ENCODE results near the gene CHRM5.
A peak's percentile ranks its signal among the peaks of the same experiment; 100 is the strongest.

CHRM5 gene

GRCh38 chr15:34070003-34070402 is 101.7 kb downstream of the CHRM5 start:
- H3K27ac ChIP-seq = no peak overlapping the region
- no peak for TF ChIP-seq CTCF (IDR thresholded peaks at IDR 0.05)
- no peak for TF ChIP-seq ZFX (IDR thresholded peaks at IDR 0.05; ENCODE audit: borderline replicate concordance)

- no peak for TF ChIP-seq ZFX (IDR thresholded peaks at IDR 0.05; ENCODE audit: borderline replicate concordance)
- TF ChIP-seq CTCF (IDR thresholded peaks at IDR 0.05) = no peak
Measured at GRCh38 chr15:34076785-34077184, 108.5 kb downstream of the CHRM5 start.

GRCh38 chr15:34078900-34079299 is 110.6 kb downstream of the CHRM5 start:
- TF ChIP-seq CTCF (IDR thresholded peaks at IDR 0.05) (no peak), ZFX (IDR thresholded peaks at IDR 0.05; ENCODE audit: borderline replicate concordance) (no peak)
- H3K27ac ChIP-seq = no peak overlapping the region

More at GRCh38 chr15:34076785-34077184, 108.5 kb downstream of the CHRM5 start:
- no peak overlapping the region for H3K27ac ChIP-seq

DNA sequence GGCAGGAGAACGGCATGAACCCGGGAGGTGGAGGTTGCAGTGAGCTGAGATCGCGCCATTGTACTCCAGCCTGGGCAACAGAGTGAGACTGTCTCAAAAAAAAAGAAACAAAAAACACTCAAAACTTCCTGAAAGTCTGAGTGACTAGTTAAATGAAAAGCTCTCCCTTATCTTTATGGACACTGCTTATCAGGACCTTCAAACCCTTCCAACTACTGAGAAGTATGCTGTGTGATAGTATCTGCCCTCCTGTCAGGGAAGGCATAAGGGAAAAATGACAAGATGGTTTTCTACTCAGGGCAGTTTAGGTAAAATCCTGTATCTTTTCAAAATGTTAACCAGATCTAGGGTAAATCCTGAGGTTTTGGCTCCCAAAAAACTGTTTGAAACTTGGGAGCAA is 111.6 kb downstream of the CHRM5 start:
- H3K27ac ChIP-seq = no peak overlapping the region
- no peak for TF ChIP-seq ZFX (IDR thresholded peaks at IDR 0.05; ENCODE audit: borderline replicate concordance)
- TF ChIP-seq CTCF (IDR thresholded peaks at IDR 0.05) = no peak

- H3K27ac ChIP-seq = no peak overlapping the region
- no peak for TF ChIP-seq ZFX (IDR thresholded peaks at IDR 0.05; ENCODE audit: borderline replicate concordance)
Measured at GRCh38 chr15:34084086-34084485, 115.8 kb downstream of the CHRM5 start.

- H3K27ac ChIP-seq = no peak overlapping the region
- TF ChIP-seq CTCF (IDR thresholded peaks at IDR 0.05) (no peak), ZFX (IDR thresholded peaks at IDR 0.05; ENCODE audit: borderline replicate concordance) (no peak)
Measured at GRCh38 chr15:34085746-34086145, 117.4 kb downstream of the CHRM5 start.

GRCh38 chr15:34099914-34100313 is 131.6 kb downstream of the CHRM5 start:
- no peak for TF ChIP-seq ZFX (IDR thresholded peaks at IDR 0.05; ENCODE audit: borderline replicate concordance)
- no peak overlapping the region for H3K27ac ChIP-seq

DNA sequence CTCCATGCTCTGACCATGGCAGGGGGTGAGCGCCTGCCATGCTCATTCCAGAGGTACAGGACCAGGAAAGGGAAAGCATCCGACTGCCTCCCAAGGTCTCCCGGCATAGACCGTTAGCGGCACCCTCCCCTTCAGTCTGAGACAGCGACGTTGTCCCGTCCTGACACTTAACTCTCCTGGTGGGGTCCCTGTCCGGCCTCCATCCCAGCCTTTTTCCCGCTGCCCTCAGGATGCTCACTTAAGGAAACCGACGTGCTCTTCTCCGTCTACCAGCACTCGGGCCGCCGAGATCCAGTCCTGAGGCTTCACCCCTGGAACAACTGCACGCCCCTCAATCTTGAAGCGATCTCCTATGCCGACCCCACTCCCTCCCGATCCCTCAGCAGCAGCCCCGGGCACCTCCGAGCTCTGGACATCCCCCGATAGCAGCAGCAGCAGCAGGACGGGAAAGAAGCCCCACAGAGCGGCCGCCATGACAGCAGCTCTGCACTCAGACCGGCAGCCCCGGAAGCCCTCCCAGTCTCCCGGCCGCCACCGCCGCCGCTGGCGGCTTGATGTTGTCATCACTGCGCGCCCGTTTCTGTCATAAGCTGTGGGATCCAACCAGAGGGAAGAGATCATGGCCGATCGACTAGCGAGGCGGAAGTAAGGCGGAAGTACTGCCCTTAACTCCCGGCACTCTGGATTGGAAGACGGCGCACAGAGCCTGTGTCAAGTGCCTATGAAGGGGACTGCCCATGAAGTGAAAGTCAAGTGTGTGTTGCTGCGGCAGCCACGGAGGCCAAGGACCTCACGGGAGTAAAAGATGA is 133.3 kb downstream of the CHRM5 start, which contains the start of the genes EMC7 and PGBD4:
Gene EMC7, minus strand, starts transcription at position 497 of the 809 bp plus-strand sequence. Its CDS starts 23 bp downstream, at position 474.
Gene PGBD4, plus strand, starts transcription at position 718 of the 809 bp plus-strand sequence. CDS start 449 bp downstream, outside the sequence.
- TF ChIP-seq CTCF (IDR thresholded peaks at IDR 0.05) (no peak), ZFX (IDR thresholded peaks at IDR 0.05; ENCODE audit: borderline replicate concordance) (no peak)
- H3K27ac ChIP-seq = peak within 1 kb of the TSS; percentile 83

Data from 22Rv1 (cell line).